Neural cell (in vitro differentiated cells): Measurements from ENCODE around the gene RPS18.

Experiments
- CTCF ChIP-seq: fragments of 450-650 bp; IDR thresholded peaks from 2 replicates; pipeline ENCODE4 v1.5.1; 2014; ENCODE audit warnings: antibody characterized with exemption, mild to moderate bottlenecking, moderate library complexity; ENCODE audit not compliant: poor library complexity, severe bottlenecking
- EP300 ChIP-seq: fragments of 450-650 bp; conservative IDR thresholded peaks from 2 replicates; pipeline ENCODE4 v1.6.1; 2014; ENCODE audit warnings: antibody characterized with exemption, mild to moderate bottlenecking, moderate library complexity; ENCODE audit not compliant: poor library complexity, severe bottlenecking

- TF ChIP-seq CTCF, result peak; percentile 16
- TF ChIP-seq EP300, result no peak
Observed at GRCh38 chr6:33279971-33280511, 8.2 kb downstream of the RPS18 start.
